ENCODE measurements around the gene GTF2IRD1.

DNA sequence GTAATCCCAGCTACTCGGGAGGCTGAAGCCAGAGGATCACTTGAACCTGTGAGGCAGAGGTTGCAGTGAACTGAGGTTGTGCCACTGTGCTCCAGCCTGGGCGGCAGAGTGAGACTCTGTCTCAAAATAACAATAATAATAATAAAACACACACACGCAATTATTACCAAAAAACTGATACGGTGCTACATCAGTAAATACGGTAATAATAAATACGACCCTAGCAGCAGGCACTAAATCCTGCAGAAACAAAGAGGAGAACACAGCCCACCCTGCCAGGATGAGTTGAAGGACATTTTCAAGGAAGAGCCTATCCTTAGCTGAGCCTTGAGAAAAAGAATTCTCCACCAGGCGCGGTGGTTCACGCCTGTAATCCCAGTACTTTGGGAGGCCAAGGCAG is 169.4 kb downstream of the GTF2IRD1 start:
- TF ChIP-seq MXI1 (IDR thresholded peaks at IDR 0.05; ENCODE audit: borderline replicate concordance, low read depth, low read length) (no peak), POLR2A (IDR thresholded peaks at IDR 0.05; ENCODE audit: low read depth, low read length) (no peak), RFX5 (IDR thresholded peaks at IDR 0.05; ENCODE audit: low read depth, low read length) (no peak)
- TF ChIP-seq, protein P1, sequence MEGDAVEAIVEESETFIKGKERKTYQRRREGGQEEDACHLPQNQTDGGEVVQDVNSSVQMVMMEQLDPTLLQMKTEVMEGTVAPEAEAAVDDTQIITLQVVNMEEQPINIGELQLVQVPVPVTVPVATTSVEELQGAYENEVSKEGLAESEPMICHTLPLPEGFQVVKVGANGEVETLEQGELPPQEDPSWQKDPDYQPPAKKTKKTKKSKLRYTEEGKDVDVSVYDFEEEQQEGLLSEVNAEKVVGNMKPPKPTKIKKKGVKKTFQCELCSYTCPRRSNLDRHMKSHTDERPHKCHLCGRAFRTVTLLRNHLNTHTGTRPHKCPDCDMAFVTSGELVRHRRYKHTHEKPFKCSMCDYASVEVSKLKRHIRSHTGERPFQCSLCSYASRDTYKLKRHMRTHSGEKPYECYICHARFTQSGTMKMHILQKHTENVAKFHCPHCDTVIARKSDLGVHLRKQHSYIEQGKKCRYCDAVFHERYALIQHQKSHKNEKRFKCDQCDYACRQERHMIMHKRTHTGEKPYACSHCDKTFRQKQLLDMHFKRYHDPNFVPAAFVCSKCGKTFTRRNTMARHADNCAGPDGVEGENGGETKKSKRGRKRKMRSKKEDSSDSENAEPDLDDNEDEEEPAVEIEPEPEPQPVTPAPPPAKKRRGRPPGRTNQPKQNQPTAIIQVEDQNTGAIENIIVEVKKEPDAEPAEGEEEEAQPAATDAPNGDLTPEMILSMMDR (conservative IDR thresholded peaks at IDR 0.05; ENCODE audit: low read depth, low read length): no peak

Data from IMR-90 (cell line).